HL-60 (cell line): ENCODE measurements around the gene TNFAIP8.

Experiments
- DNase-seq, 2 experiments: peaks; one replicate each; pipeline ENCODE4 v3.0.0-alpha.2; 2010 to 2020; ENCODE audit warnings: low read depth in 1 of 2, low spot score in 1 of 2
- H3K27ac ChIP-seq: fragments of 250-450 bp; sonication (Bioruptor Pico); replicated peaks from 2 replicates; pipeline ENCODE4 v1.5.1; 2020; ENCODE audit warnings: mild to moderate bottlenecking, moderate library complexity
- H3K27me3 ChIP-seq: fragments of 250-450 bp; sonication (Bioruptor Pico); 2 replicates; pipeline ENCODE4 v1.5.1; 2021; ENCODE audit warnings: mild to moderate bottlenecking, moderate library complexity; ENCODE audit not compliant: insufficient read depth, poor library complexity, severe bottlenecking
- H3K4me3 ChIP-seq: replicated peaks from 2 replicates; pipeline ENCODE4 v1.5.1; 2011; ENCODE audit warnings: mild to moderate bottlenecking, control low read depth, low read length; ENCODE audit not compliant: insufficient read depth
- CTCF ChIP-seq: IDR thresholded peaks from one replicate; pipeline ENCODE4 v1.5.1; 2011; ENCODE audit warnings: low read length, control low read depth, inconsistent platforms; ENCODE audit not compliant: insufficient read depth
- GABPA ChIP-seq: IDR thresholded peaks from 2 replicates; pipeline ENCODE4 v1.6.1; 2012; ENCODE audit warnings: low read depth
- POLR2AphosphoS5 ChIP-seq: IDR thresholded peaks from 2 replicates; pipeline ENCODE4 v1.6.1; 2012; ENCODE audit warnings: low read depth
- REST ChIP-seq: IDR thresholded peaks from 2 replicates; pipeline ENCODE4 v1.6.1; 2012; ENCODE audit warnings: low read depth; ENCODE audit not compliant: insufficient replicate concordance
- SPI1 ChIP-seq: IDR thresholded peaks from 2 replicates; pipeline ENCODE4 v1.6.1; 2012; ENCODE audit warnings: low read depth, mild to moderate bottlenecking, borderline replicate concordance

The TNFAIP8 gene

GRCh38 chr5:119396030-119396664 is 40.3 kb downstream of the TNFAIP8 start:
- TF ChIP-seq POLR2AphosphoS5, result no peak
- TF ChIP-seq REST, result no peak
- no peak for TF ChIP-seq CTCF
- no peak for TF ChIP-seq GABPA
- no peak for TF ChIP-seq SPI1
- DNase-seq, result no peak
- Histone ChIP-seq H3K27me3 (no peaks in the 10 kb centered on the region), H3K4me3 (no peak overlapping the region), H3K27ac (no peak overlapping the region)

- H3K27ac ChIP-seq, result no peak overlapping the region
These were observed 41.9 kb downstream of the TNFAIP8 start for GRCh38 chr5:119397518-119398380.

More at GRCh38 chr5:119397518-119398380, 41.9 kb downstream of the TNFAIP8 start:
- TF ChIP-seq POLR2AphosphoS5 (no peak), REST (no peak), GABPA (no peak), SPI1 (no peak), CTCF (no peak)
- DNase-seq, result no peak
- Histone ChIP-seq H3K4me3 (no peak overlapping the region), H3K27me3 (no peaks in the 10 kb centered on the region)
